ENCODE data around the gene MACROH2A1.

GRCh38 chr5:135434591-135435466, 35.8 kb upstream of the MACROH2A1 start:
- TF ChIP-seq POLR2A (IDR thresholded peaks at IDR 0.05): no peak
- TF ChIP-seq, protein P1, sequence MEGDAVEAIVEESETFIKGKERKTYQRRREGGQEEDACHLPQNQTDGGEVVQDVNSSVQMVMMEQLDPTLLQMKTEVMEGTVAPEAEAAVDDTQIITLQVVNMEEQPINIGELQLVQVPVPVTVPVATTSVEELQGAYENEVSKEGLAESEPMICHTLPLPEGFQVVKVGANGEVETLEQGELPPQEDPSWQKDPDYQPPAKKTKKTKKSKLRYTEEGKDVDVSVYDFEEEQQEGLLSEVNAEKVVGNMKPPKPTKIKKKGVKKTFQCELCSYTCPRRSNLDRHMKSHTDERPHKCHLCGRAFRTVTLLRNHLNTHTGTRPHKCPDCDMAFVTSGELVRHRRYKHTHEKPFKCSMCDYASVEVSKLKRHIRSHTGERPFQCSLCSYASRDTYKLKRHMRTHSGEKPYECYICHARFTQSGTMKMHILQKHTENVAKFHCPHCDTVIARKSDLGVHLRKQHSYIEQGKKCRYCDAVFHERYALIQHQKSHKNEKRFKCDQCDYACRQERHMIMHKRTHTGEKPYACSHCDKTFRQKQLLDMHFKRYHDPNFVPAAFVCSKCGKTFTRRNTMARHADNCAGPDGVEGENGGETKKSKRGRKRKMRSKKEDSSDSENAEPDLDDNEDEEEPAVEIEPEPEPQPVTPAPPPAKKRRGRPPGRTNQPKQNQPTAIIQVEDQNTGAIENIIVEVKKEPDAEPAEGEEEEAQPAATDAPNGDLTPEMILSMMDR (IDR thresholded peaks at IDR 0.05 in 4 of 5, conservative IDR thresholded peaks at IDR 0.05 in 1 of 5): no peak
